Activated gamma-delta T cell (primary cell): Measurements from ENCODE around the gene TSLP.

Experiments used
- DNase-seq: peaks from one replicate; lab custom pipeline; 2025; lab: John Stamatoyannopoulos, UW
- total RNA-seq, 2 donors: gene quantifications; one replicate each; lab custom pipeline; 2026; lab: John Stamatoyannopoulos, UW

TSLP gene
- total RNA-seq = 0.10 to 0.17 reads per million in 2 donors

DNA sequence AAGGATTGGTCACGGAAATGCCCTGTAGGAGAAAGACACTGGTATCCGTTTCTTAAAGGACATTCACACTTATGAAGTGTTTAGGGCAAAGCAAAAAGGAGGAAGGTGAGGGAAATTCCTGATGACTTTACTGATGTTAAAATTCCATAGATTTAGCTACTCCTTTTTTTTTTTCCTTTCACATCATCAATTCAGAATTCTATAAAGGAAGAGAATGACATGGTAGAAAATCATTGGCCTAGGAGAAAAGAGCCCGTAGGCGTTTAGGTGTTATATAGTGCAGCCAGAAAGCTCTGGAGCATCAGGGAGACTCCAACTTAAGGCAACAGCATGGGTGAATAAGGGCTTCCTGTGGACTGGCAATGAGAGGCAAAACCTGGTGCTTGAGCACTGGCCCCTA is at the start of gene TSLP:
TSS of gene TSLP (plus strand) at position 301 of the 400 bp plus-strand sequence. CDS start 178 bp downstream, outside the sequence.
- no peak for DNase-seq

- DNase-seq = no peak
These were observed 49.2 kb upstream of the TSLP start for GRCh38 chr5:111022301-111022700.

- DNase-seq = no peak
These were observed 42.6 kb upstream of the TSLP start for GRCh38 chr5:111028865-111029264.

- DNase-seq = no peak
These were observed 27.6 kb upstream of the TSLP start for GRCh38 chr5:111043712-111044506.

DNA sequence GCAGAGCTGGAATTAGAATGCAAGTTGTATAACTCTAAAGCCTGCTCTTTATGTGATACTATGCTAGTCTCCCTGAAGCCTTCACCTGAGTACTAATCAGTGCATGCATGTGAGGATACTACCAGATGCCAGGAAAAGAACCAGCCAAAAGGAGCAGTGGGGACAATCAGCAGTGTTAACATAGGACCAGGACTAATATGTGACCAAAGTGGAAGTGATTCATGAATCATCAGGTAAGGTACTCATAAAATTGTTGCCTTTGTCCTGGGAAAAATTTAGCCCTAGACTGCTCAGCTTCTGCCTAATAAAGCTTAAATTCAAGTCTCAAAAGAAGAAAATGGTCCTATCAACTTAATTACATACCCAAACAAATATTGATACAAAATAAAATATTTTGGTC is 13.4 kb upstream of the TSLP start:
- no peak for DNase-seq

GRCh38 chr5:111060169-111060568 is 11.3 kb upstream of the TSLP start:
- no peak for DNase-seq

- no peak for DNase-seq
These were observed 9.9 kb upstream of the TSLP start for GRCh38 chr5:111061618-111062017.

DNA sequence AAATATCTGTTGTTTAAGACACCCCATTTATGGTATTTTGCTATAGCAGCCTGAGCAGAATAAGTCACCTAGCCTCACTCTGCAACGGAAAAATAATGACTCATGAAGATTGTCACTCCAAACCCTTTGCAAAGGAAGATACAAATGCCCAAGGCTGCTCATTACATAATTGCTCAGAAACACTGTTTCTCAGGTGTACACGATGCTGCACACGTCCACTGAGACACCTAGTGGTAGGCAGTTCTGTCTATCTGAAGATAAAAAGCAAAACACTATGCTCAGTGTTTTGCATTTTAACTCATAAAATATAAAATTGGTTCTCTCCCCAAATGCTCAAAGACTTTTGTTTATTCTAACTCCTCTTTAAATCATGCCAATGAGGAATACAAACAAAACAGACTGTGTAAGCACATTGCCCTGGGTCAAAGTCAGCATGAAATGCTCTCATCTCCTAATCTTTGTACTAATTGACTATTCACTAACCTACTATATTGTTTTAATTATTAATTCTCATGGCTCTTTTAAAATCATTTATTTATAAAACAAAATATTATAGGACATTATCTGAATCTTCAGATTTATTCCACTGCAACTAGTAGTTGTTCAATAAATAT is 7.7 kb upstream of the TSLP start:
- DNase-seq = no peak

GRCh38 chr5:111066261-111066938 is 5.1 kb upstream of the TSLP start:
- DNase-seq = no peak

DNA sequence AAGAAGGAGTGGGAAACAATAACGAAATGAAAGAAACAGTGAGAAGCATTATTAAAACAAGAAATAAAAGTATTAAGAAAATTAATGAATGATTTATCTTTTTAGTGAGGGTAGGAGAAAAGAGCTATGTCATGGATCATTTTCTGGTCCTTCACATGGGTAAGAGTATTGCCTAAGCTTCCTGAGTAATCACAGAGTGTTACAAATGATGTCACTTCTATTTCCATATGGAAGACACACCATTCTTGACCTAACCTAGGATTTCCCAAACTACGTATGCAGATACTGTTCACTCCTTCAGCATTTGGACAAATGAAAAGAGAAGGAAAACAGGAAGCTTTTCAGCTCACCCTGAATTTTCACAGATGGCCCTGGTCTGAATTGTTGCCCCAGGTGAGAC is 3.3 kb upstream of the TSLP start:
- no peak for DNase-seq

DNA sequence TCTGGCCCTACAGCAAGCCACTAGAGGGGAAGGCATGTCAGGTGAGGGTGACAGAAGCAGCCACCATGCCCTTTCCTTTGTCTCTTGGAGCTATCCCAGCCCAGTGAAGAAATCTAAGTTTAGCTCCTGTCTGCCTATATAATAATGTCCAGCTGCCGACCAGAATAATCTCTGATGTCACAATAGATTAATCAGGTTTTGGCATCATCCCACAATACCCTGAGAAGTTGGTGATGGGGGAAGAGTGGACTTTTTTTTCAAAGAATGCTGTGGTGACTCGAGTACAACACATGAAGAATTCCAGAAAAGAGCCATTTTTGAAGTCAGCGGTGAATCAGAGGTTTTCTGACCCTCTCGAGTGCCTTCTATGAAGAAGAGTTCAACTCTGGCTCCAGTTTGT is 1.7 kb upstream of the TSLP start:
- no peak for DNase-seq

GRCh38 chr5:111070272-111071134 is 1.0 kb upstream of the TSLP start:
- DNase-seq = no peak

- peak; percentile 23 for DNase-seq
These were observed 1.6 kb downstream of the TSLP start for GRCh38 chr5:111072949-111073682.

GRCh38 chr5:111074244-111074643 is 2.7 kb downstream of the TSLP start:
- no peak for DNase-seq

DNA sequence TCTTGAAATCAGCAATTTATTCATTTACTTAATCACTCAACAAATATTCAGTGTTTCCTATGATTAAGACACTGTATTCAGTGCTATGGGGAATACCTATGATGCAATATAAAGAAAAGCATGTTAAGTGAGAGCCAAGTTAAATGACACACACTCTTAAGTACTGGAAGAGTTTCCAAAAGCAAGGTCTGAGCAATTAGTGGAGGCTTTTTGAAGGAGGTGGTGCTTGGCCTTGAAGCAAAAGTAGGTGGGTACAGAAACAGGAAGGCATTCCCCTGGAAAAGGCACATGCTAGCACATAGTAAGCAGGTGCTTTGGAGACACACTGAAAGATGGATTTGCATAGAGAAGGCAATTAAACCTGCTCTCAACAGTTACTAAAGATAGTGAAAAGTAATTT is 4.0 kb downstream of the TSLP start:
- no peak for DNase-seq

- DNase-seq = no peak
These were observed 4.6 kb downstream of the TSLP start for GRCh38 chr5:111076091-111076490.

GRCh38 chr5:111077678-111078077 is 6.2 kb downstream of the TSLP start:
- no peak for DNase-seq

- DNase-seq = no peak
These were observed 8.3 kb downstream of the TSLP start for GRCh38 chr5:111079846-111080245.

DNA sequence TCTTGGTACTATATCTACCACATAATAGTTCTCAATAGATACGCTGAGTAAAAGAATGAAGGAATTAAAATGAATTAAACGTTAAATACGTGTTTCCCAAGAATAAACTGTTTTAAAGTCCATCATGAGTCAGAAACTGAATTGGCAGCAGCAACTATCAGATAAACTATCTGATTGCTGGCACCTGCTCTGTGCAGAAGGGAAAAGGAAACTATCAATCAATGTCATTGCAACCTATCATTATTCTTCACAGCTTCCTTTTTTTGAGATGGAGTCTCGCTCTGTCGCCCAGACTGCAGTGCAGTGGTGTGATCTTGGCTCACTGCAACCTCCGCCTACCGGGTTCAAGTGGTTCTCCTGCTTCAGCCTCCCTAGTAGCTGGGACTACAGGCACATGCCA is 11.8 kb downstream of the TSLP start:
- DNase-seq = no peak

- peak; percentile 65 for DNase-seq
These were observed 20.7 kb downstream of the TSLP start, which contains the start of gene WDR36 for GRCh38 chr5:111092062-111092853. Gene WDR36, plus strand, starts transcription at chr5:111092348. Its CDS starts 109 bp downstream, at chr5:111092457.
